PC-3 (cell line): ENCODE measurements around the gene ZNF225. TPM values are rescaled to one million over a fixed set of nuclear protein-coding genes. Genes with fewer than 3 reads are reported as not detected.
A peak's percentile ranks its signal among the peaks of the same experiment; 100 is the strongest.

Experiments used
- ATAC-seq: fragments of 200-7000 bp; cut with Tn5 transposase; 2 replicates; pipeline ENCODE4 v1.9.1; 2020; ENCODE audit warnings: mild to moderate bottlenecking, moderate library complexity
- Bru-seq: library from RNA; stranded (reverse); fragments of 400-500 nt; gene quantifications from one replicate; lab custom pipeline; 2021; lab: Mats Ljungman, UMichigan
- BruChase-seq, 2 experiments: library from RNA; stranded (reverse); fragments of 400-500 nt; gene quantifications; one replicate each; lab custom pipeline; 2021; lab: Mats Ljungman, UMichigan
- BruUV-seq: library from RNA; stranded (reverse); fragments of 400-500 nt; replicated peaks from 2 replicates; lab custom pipeline; 2021; lab: Mats Ljungman, UMichigan
- CTCF ChIA-PET: fragments of 300-600 bp; sonication (Branson Sonifier 250); formaldehyde crosslinking; loops from one replicate; lab custom pipeline; 2022; ENCODE audit warnings: antibody characterized with exemption; lab: Charles Lee
- POLR2A ChIA-PET: fragments of 300-600 bp; sonication (Branson Sonifier 250); formaldehyde crosslinking; loops from one replicate; lab custom pipeline; 2022; ENCODE audit warnings: antibody characterized with exemption; ENCODE audit not compliant: unreplicated experiment; lab: Charles Lee
- DNase-seq: peaks from one replicate; pipeline ENCODE4 v3.0.0-alpha.2; 2015
- H2AFZ ChIP-seq: fragments of 300-600 bp; sonication (generic); 2 replicates; pipeline ENCODE4 v1.6.0; 2016; ENCODE audit warnings: antibody characterized with exemption, low read length
- H3F3A ChIP-seq: fragments of 300-600 bp; sonication (generic); one replicate; pipeline ENCODE4 v1.6.0; 2017; ENCODE audit warnings: antibody characterized with exemption, low read length, control low read depth, mild to moderate bottlenecking; ENCODE audit not compliant: unreplicated experiment
- H3K27ac ChIP-seq: fragments of 300-600 bp; sonication (generic); 2 replicates; pipeline ENCODE4 v1.5.1; 2016; ENCODE audit warnings: mild to moderate bottlenecking, low read length
- H3K27me3 ChIP-seq: fragments of 300-600 bp; sonication (generic); 2 replicates; pipeline ENCODE4 v1.6.1; 2016; ENCODE audit warnings: low read length, mixed read lengths
- H3K36me3 ChIP-seq: fragments of 300-600 bp; sonication (generic); 2 replicates; pipeline ENCODE4 v1.6.1; 2016; ENCODE audit warnings: low read depth, mixed run types, low read length, mixed read lengths
- H3K4me1 ChIP-seq: fragments of 300-600 bp; sonication (generic); 2 replicates; pipeline ENCODE4 v1.5.1; 2016; ENCODE audit warnings: low read length; ENCODE audit not compliant: insufficient read depth
- H3K4me2 ChIP-seq: fragments of 300-600 bp; sonication (generic); 2 replicates; pipeline ENCODE4 v1.6.0; 2016; ENCODE audit warnings: low read length
- H3K4me3 ChIP-seq: fragments of 300-600 bp; sonication (generic); 2 replicates; pipeline ENCODE4 v1.5.1; 2016; ENCODE audit warnings: mild to moderate bottlenecking, low read length, mixed read lengths
- H3K79me2 ChIP-seq: fragments of 300-600 bp; sonication (generic); 2 replicates; pipeline ENCODE4 v1.6.1; 2017; ENCODE audit warnings: low read length, mixed read lengths
- H3K9ac ChIP-seq: fragments of 300-600 bp; sonication (generic); 2 replicates; pipeline ENCODE4 v1.6.0; 2016; ENCODE audit warnings: mild to moderate bottlenecking, low read length
- H3K9me2 ChIP-seq: fragments of 300-600 bp; sonication (generic); replicated peaks from 2 replicates; pipeline ENCODE4 v1.6.1; 2016; ENCODE audit warnings: mixed run types, low read length, mixed read lengths
- H3K9me3 ChIP-seq: fragments of 300-600 bp; sonication (generic); 2 replicates; pipeline ENCODE4 v1.6.1; 2016; ENCODE audit warnings: low read length, mixed read lengths
- H4K20me1 ChIP-seq: fragments of 300-600 bp; sonication (generic); 2 replicates; pipeline ENCODE4 v1.6.1; 2016; ENCODE audit warnings: low read length, mixed read lengths
- EZH2 ChIP-seq: fragments of 300-600 bp; sonication (generic); IDR thresholded peaks from one replicate; pipeline ENCODE4 v1.6.1; 2017; ENCODE audit warnings: antibody characterized with exemption, mild to moderate bottlenecking, low read length; ENCODE audit not compliant: unreplicated experiment
- EZH2phosphoT487 ChIP-seq: fragments of 300-600 bp; sonication (generic); IDR thresholded peaks from 2 replicates; pipeline ENCODE4 v1.6.1; 2018; ENCODE audit warnings: mild to moderate bottlenecking, antibody characterized with exemption, low read length, borderline replicate concordance
- intact Hi-C: fragments of 100-400 bp; cut with micrococcal nuclease; formaldehyde crosslinking; loops from 2 replicates; pipeline ENCODE4 v1.9.0; 2023
- long read RNA-seq: library from polyadenylated mRNA; unstranded; transcript quantifications from one replicate; pipeline ENCODE4 v2.0.0, GENCODE V29; 2021; ENCODE audit not compliant: unreplicated experiment
- total RNA-seq: library from RNA; depleted of rRNA; stranded (reverse); fragments of >200 nt; gene quantifications from 2 replicates; pipeline ENCODE4 v1.2.3, GENCODE V29; 2014; rRNA removed
- TF ChIP-seq, protein P1 (sequence below): fragments of 300-600 bp; sonication (generic); conservative IDR thresholded peaks from 2 replicates; pipeline ENCODE4 v1.5.1; 2017; ENCODE audit warnings: antibody characterized with exemption, low read depth, mild to moderate bottlenecking, low read length

Gene ZNF225
- 0.46 and 1.6 TPM in 2 replicates for total RNA-seq
- percentile 56 among the genes with signal in this experiment for Bru-seq, nascent RNA
- percentile 55 among the genes with signal in this experiment for BruChase-seq, experiment 1, labeled RNA remaining after a 6-hour chase
- percentile 70 among the genes with signal in this experiment for BruChase-seq, experiment 2, labeled RNA remaining after a 2-hour chase
- long read RNA-seq, full-length matches to known transcripts: 3 of 3 reads
- long read RNA-seq, partial matches to known transcripts: 0 of 3 reads
- long read RNA-seq, other reads (novel, unspliced or antisense): 0 of 3 reads

DNA sequence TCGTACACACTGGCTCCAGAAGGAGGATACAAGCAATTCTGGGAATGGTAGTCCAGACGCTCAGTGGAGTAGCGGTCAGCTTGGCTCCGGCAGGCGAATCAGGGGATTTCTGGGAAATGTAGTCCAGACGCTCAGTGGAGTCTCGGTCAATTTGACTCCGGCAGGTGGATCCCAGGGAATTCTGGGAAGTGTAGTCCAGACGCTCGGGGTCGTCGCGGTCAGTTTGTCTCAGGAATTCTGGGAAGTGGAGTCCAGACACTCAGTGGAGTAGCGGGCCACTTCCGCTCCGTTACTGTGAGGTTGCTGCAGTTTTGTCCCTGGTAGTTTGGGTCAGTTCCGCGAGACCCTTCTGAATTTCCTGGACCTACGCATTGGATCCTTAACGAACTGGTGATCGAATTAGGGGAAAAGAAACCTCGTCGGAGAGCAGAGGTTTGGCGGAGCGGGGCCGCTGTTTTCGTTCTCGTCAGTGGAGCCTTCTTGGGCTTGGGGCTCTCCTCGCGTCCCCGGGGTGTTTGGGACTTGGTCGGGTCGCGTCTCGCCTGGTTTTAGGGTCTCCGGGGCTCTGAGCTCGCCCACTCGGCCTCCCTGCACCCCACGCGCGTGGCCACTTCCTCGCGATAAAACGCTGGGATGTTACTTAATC is at the start of gene ZNF225:
Gene ZNF225, plus strand, starts transcription at position 262 of the 646 bp plus-strand sequence. CDS start 2,429 bp downstream, outside the sequence.
- no peaks in the 10 kb centered on the region for H3F3A ChIP-seq
- CTCF ChIA-PET: no interaction called here
- H3K79me2 ChIP-seq: no peaks in the 10 kb centered on the region
- H3K4me1 ChIP-seq: peaks cover 9% of the 10 kb centered on the region
- peak within 1 kb of the TSS; percentile 99 for H3K4me3 ChIP-seq
- H3K9me3 ChIP-seq: no peaks in the 10 kb centered on the region
- peak; percentile 97 for DNase-seq
- TF ChIP-seq, protein P1, sequence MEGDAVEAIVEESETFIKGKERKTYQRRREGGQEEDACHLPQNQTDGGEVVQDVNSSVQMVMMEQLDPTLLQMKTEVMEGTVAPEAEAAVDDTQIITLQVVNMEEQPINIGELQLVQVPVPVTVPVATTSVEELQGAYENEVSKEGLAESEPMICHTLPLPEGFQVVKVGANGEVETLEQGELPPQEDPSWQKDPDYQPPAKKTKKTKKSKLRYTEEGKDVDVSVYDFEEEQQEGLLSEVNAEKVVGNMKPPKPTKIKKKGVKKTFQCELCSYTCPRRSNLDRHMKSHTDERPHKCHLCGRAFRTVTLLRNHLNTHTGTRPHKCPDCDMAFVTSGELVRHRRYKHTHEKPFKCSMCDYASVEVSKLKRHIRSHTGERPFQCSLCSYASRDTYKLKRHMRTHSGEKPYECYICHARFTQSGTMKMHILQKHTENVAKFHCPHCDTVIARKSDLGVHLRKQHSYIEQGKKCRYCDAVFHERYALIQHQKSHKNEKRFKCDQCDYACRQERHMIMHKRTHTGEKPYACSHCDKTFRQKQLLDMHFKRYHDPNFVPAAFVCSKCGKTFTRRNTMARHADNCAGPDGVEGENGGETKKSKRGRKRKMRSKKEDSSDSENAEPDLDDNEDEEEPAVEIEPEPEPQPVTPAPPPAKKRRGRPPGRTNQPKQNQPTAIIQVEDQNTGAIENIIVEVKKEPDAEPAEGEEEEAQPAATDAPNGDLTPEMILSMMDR: no peak
- TF ChIP-seq EZH2phosphoT487: no peak
- no peak for TF ChIP-seq EZH2
- no TSS peak for BruUV-seq
- ATAC-seq: peak; percentile 98
- no peaks in the 10 kb centered on the region for H4K20me1 ChIP-seq
- H3K27me3 ChIP-seq: no peaks in the 10 kb centered on the region
- H3K9ac ChIP-seq: peak within 1 kb of the TSS; percentile 76
- no peak within 1 kb of the TSS for H3K27ac ChIP-seq
- POLR2A ChIA-PET: no interaction called here
- H2AFZ ChIP-seq: peak within 1 kb of the TSS; percentile 100
- intact Hi-C loops: loop anchor here (1.0 to 2.0 kb wide), 7 partner anchors 19 to 192 kb away; partner anchors contain the start of genes ZNF224, ZNF227, ZNF230 and ZNF235
- no peaks in the 10 kb centered on the region for H3K36me3 ChIP-seq
- peak within 1 kb of the TSS; percentile 97 for H3K4me2 ChIP-seq
- H3K9me2 ChIP-seq: no peaks in the 10 kb centered on the region

DNA sequence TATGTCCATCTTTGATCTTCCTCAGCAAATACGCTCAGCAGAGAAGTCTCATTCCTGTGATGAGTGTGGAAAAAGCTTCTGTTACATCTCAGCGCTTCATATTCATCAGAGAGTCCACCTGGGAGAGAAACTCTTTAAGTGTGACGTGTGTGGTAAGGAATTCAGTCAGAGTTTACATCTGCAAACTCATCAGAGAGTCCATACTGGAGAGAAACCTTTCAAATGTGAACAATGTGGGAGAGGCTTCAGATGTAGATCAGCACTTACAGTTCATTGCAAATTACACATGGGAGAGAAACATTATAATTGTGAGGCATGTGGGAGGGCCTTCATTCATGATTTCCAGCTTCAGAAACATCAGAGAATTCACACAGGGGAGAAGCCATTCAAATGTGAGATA is 46.9 kb upstream of the ZNF225 start:
- Histone ChIP-seq H2AFZ (no peak overlapping the region), H3K4me1 (no peaks in the 10 kb centered on the region), H3K9me3 (peaks cover 17% of the 10 kb centered on the region; the same call in 1 of the 2 replicates), H3K27me3 (no peaks in the 10 kb centered on the region), H3F3A (no peaks in the 10 kb centered on the region), H3K36me3 (no peaks in the 10 kb centered on the region), H3K4me3 (no peak overlapping the region), H4K20me1 (no peaks in the 10 kb centered on the region), H3K79me2 (no peaks in the 10 kb centered on the region), H3K27ac (no peak overlapping the region), H3K9ac (no peak overlapping the region), H3K9me2 (no peaks in the 10 kb centered on the region), H3K4me2 (no peak overlapping the region)
- CTCF ChIA-PET: no interaction called here
- POLR2A ChIA-PET: no interaction called here
- TF ChIP-seq EZH2phosphoT487: no peak
- TF ChIP-seq EZH2: no peak
- TF ChIP-seq, protein P1: no peak
- BruUV-seq: no TSS peak
- DNase-seq (no peak), ATAC-seq (no peak)
- intact Hi-C loops: no loop called here
